Peyer's patch (tissue), 4 donors: ENCODE data around the gene SPDYE6.

ENCODE experiments used
- CTCF ChIP-seq, 6 experiments: fragments of 450-650 bp in 4 of 6; fragments of 200-600 bp in 2 of 6; sonication (generic) in 1 of 6; IDR thresholded peaks; one replicate each; pipeline ENCODE4 v1.5.1; 2017 to 2019; ENCODE audit warnings: antibody characterized with exemption in 6 of 6, mild to moderate bottlenecking in 3 of 6, moderate library complexity in 1 of 6
- POLR2A ChIP-seq, 2 donors: fragments of 450-650 bp; IDR thresholded peaks; one replicate each; pipeline ENCODE4 v1.5.1; 2017; ENCODE audit warnings: antibody characterized with exemption in 2 of 2, mild to moderate bottlenecking in 2 of 2, moderate library complexity in 2 of 2

- no peak for TF ChIP-seq POLR2A (IDR thresholded peaks at IDR 0.05)
- TF ChIP-seq CTCF (IDR thresholded peaks at IDR 0.05) = no peak
Measured at GRCh38 chr7:102376964-102377466, 20.8 kb upstream of the SPDYE6 start.
